Omental fat pad (tissue), 4 donors: ENCODE results near the gene CELF2. TPM values are rescaled to one million over a fixed set of nuclear protein-coding genes. Genes with fewer than 3 reads are reported as not detected.
"Not testable (repeated sequence)": the region's sequence is repeated elsewhere in the genome, so short reads cannot be mapped to it uniquely, and the experiment has no call there.

Source experiments
- ATAC-seq: fragments of 150-250 bp; one replicate; pipeline ENCODE4 v1.9.1; 2016; ENCODE audit warnings: mild to moderate bottlenecking, moderate library complexity; ENCODE audit not compliant: low FRiP score
- DNase-seq: peaks from one replicate; pipeline ENCODE4 v3.0.0-alpha.2; 2019; ENCODE audit warnings: low spot score
- total RNA-seq, 4 donors: library from RNA; depleted of rRNA; stranded (reverse); fragments of >200 nt; gene quantifications; one replicate each; pipeline ENCODE4 v1.1.0, GENCODE V29; 2016
- TF ChIP-seq, protein P1 (sequence below), 3 donors: fragments of 450-650 bp; IDR thresholded peaks; one replicate each; pipeline ENCODE4 v1.5.1; 2016 to 2017; ENCODE audit warnings: antibody characterized with exemption in 3 of 3, mild to moderate bottlenecking in 3 of 3, moderate library complexity in 2 of 3

CELF2 gene
- total RNA-seq, 4 donors from 2014 or later, result 81.7 to 116 (median 104) TPM

DNA sequence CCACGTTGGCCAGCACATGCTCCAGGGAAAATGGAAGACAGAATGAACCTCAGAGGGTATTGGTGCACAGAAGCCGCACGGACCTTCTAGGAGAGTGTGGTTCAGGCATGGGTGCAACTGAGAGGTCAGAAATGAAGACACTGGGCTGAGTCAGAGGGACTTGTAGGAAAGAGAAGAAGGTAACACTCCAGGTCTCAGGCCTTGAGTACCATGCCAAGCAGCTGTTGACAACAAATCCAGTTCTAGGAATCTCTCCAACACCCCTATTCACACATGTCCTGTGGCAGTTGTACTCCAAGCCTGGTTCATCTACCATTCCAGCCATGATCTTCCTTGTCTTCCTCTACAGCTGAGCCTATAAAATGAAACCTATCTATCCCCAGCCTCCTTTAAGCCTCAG, 342.2 kb downstream of the CELF2 start:
- no peak for ATAC-seq
- no peak for DNase-seq
- TF ChIP-seq, protein P1, sequence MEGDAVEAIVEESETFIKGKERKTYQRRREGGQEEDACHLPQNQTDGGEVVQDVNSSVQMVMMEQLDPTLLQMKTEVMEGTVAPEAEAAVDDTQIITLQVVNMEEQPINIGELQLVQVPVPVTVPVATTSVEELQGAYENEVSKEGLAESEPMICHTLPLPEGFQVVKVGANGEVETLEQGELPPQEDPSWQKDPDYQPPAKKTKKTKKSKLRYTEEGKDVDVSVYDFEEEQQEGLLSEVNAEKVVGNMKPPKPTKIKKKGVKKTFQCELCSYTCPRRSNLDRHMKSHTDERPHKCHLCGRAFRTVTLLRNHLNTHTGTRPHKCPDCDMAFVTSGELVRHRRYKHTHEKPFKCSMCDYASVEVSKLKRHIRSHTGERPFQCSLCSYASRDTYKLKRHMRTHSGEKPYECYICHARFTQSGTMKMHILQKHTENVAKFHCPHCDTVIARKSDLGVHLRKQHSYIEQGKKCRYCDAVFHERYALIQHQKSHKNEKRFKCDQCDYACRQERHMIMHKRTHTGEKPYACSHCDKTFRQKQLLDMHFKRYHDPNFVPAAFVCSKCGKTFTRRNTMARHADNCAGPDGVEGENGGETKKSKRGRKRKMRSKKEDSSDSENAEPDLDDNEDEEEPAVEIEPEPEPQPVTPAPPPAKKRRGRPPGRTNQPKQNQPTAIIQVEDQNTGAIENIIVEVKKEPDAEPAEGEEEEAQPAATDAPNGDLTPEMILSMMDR (IDR thresholded peaks at IDR 0.05), result no peak

DNA sequence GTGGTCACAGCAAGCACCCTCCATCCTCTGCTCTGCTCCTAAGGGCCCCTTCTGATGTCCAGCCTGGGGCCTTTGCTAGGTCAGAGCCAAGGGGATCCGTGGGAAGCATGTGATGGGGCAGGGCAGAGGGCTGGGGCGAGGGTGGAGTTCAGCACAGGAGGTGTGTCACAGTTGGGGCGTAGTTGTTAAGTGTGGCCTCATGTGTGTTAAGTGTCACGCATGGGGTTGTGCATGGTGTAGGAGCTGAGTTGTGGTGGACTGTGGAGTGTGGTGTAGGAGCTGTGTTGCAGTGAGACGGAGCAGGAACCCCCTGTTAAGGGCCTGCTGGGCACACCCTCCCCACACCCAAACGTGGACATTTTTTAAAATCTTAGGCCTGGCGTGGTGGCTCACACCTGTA, 345.8 kb downstream of the CELF2 start:
- TF ChIP-seq, protein P1 (IDR thresholded peaks at IDR 0.05), result no peak
- ATAC-seq (no peak), DNase-seq (no peak)

DNA sequence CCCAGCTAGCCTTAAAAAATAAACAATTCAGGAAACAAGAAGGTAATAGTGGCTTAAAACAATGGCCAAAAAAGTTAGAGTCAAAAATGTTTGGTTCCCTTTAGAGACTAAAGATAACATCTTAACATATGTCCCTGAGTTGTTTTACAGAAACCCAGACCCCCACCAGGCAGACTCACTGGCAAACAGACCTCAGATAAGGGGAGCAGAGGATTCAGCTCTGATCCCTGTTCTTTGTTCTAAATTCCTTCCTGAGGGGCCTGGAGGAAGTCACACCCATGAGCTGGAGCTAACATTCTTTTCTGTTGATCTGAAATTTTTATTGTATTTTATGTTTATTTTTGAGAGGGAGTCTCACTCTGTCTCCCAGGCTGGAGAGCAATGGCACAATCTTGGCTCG, 346.6 kb downstream of the CELF2 start:
- DNase-seq (no peak), ATAC-seq (no peak)
- TF ChIP-seq, protein P1 (IDR thresholded peaks at IDR 0.05), result no peak

DNA sequence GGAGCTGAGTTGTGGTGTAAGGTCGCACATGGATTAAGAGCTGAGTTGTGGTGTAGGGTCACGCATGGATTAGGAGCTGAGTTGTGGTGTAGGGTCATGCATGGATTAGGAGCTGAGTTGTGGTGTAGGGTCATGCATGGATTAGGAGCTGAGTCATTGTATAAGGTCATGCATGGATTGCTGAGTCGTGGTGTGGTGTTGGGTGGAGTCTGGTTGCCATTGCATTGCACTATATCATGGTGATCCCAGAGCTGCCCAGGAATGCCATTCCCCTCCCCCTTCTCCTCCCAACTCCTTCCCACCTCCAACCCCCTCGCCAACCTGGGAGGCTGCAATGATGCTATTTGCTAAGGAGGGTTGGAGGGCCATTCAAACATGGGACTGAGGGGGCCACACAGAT, 349.2 kb downstream of the CELF2 start:
- DNase-seq, ATAC-seq: not testable (repeated sequence)

DNA sequence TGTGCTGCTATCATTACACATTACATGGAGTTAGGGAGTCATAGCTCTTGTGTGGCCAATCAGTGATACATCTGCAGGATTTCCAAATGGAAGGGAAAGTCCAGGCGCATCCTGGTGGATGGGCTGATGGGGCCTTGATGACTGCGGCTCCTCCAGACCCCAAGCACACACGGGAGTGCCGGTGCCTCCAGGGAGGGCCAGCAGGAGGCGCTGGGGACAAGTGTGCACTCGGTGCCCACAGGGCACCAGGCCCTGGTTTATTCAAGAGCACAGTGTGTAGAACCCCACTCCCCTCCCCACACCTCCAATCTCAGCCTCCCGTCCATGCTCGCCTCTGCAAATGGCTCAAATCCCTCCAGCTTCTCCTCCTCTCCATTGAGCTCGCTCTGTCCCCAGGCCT, 349.8 kb downstream of the CELF2 start:
- ATAC-seq, result no peak
- TF ChIP-seq, protein P1 (IDR thresholded peaks at IDR 0.05), result no peak
- no peak for DNase-seq

DNA sequence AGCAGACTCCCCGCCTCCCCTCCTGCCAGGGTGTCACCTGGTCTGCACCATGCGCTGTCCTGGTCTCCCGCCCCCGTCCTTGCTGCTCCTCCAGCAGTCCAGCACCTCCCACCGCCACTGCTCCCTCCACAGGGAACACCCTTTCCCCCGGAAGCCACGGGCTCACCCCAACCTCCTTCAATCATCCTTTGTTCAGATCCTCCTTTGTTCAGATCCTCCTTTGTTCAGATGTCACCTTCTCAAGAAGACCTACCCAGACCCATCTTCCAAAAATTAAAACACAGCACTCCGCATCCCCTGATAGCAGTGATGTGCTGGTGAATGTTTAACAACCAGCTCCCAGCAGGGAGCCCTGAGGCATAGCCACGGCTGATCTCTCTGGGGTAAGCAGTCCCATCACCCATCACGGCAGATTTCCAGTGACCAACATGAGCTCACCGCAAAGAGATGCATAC, 356.1 kb downstream of the CELF2 start:
- TF ChIP-seq, protein P1 (IDR thresholded peaks at IDR 0.05), result no peak
- ATAC-seq (no peak), DNase-seq (no peak)

DNA sequence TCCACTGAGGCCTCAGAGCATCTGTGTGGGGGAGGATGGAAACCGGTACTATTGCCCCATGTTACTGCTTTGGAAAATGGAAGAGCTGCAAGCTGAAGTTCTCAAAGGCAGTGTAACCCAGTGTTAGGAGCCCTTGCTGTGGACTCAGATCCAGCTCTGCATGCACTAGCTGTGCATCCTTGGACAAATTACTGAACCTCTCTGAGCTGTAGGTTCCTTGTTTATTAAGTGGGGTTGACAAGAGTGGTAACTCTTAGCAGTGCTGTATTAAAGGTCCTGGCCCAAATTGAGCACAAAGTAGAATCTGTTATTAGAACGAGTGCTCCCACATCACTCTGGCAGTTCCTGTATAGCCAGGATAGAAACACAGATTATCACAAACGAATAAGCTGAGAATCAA, 359.6 kb downstream of the CELF2 start:
- TF ChIP-seq, protein P1 (IDR thresholded peaks at IDR 0.05), result no peak
- ATAC-seq, result no peak
- DNase-seq, result no peak

DNA sequence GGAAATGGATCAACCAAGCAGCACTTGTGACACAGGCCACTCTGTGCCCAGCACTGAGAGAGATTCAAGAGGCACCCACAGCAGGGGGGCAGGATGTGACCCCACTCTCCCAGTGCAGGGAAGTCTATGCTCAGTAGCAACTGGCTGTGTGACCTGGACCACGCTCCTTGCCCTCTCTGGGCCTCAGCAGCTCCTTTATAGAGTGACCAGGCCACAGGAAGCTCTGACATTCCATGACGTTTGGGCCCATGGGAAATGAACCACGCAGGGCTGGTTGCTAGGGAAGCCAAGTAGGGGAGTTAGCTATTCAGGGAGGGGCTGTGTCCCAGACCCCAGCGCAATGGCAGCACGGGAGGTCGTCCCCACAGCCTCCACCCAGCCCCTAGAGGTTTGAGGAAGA, 361.2 kb downstream of the CELF2 start:
- DNase-seq (no peak), ATAC-seq (no peak)
- TF ChIP-seq, protein P1 (IDR thresholded peaks at IDR 0.05), result no peak
